Adrenal gland (tissue), 12 donors: Measurements from ENCODE around the gene CDH24. TPM values are rescaled to one million over a fixed set of nuclear protein-coding genes. Genes with fewer than 3 reads are reported as not detected.
A peak's percentile ranks its signal among the peaks of the same experiment; 100 is the strongest.

Experiments
- DNase-seq, 7 donors: peaks; one replicate each; pipeline ENCODE4 v3.0.0-alpha.2; 2019 to 2020
- H3K27ac ChIP-seq, 5 donors: fragments of 200-600 bp; sonication (generic) in 4 of 5; 1 replicate in 3 of 5; 2 replicates in 2 of 5; pipeline versions ENCODE4 v1.5.1 to v1.8.0; 2016 to 2020; ENCODE audit warnings: mild to moderate bottlenecking in 1 of 5
- H3K27me3 ChIP-seq: fragments of 200-600 bp; 2 replicates; pipeline ENCODE4 v1.8.0; 2021
- H3K36me3 ChIP-seq, 2 donors: fragments of 200-600 bp; replicated peaks in 1 of 2; 1 replicate in 1 of 2; 2 replicates in 1 of 2; pipeline versions ENCODE4 v1.5.1 to v1.8.0; 2018 to 2022
- H3K4me1 ChIP-seq, 2 donors: fragments of 200-600 bp; replicated peaks in 1 of 2; 1 replicate in 1 of 2; 2 replicates in 1 of 2; pipeline versions ENCODE4 v1.5.1 to v1.8.0; 2018 to 2021
- H3K4me3 ChIP-seq, 4 donors: fragments of 200-600 bp; sonication (generic) in 3 of 4; one replicate each; pipeline ENCODE4 v1.5.1; 2016 to 2018
- H3K9me3 ChIP-seq, 3 donors: fragments of 200-600 bp; sonication (generic) in 1 of 3; replicated peaks in 1 of 3; 1 replicate in 2 of 3; 2 replicates in 1 of 3; pipeline versions ENCODE4 v1.5.1 to v1.8.0; 2016 to 2021
- POLR2A ChIP-seq, 2 donors: fragments of 450-650 bp; IDR thresholded peaks; one replicate each; pipeline ENCODE4 v1.6.1; 2017; ENCODE audit warnings: antibody characterized with exemption in 2 of 2, mild to moderate bottlenecking in 2 of 2, moderate library complexity in 1 of 2
- WGBS, 4 donors: extraction: QIAGEN DNeasy Blood & Tissue Kit in 2 of 4; methylation state at CpG; one replicate each; pipeline versions ENCODE4 v1.1.5 to v1.1.7; 2013 to 2017; 5-methylcytosine and 5-hydroxymethylcytosine counted together
- intact Hi-C, 2 donors: fragments of 100-400 bp; cut with DNase I; formaldehyde crosslinking; loops; one replicate each; pipeline versions ENCODE4 v1.14.1 to v1.15.0; 2022 to 2023
- polyA plus RNA-seq, 3 donors: library from polyadenylated mRNA; stranded (reverse); fragments of 200-250 nt in 2 of 3; fragments of 350-450 nt in 1 of 3; fragmentation: Illumina TruSeq in 1 of 3; extraction: RNeasy Lipid Tissue Mini Kit (QIAGEN cat#74804) in 1 of 3; gene quantifications; one replicate each; pipeline ENCODE4 v1.2.3, GENCODE V29; 2013 to 2014
- total RNA-seq, 9 donors: library from RNA; depleted of rRNA in 4 of 9; stranded (reverse); fragments of >200 nt in 4 of 9; fragments of 120-200 nt in 1 of 9; fragmentation: NEBNext Ultra II Directional in 1 of 9; extraction: Animal tissue kit (Norgen Biotek cat#: 25700) in 1 of 9; gene quantifications; one replicate each; pipeline versions ENCODE4 v1.1.0 to v1.2.4, GENCODE V29; 2013 to 2023
- TF ChIP-seq, protein P1 (sequence below), 6 experiments: fragments of 450-650 bp in 4 of 6; fragments of 200-600 bp in 2 of 6; sonication (generic) in 1 of 6; IDR thresholded peaks; 1 replicate in 5 of 6; 2 replicates in 1 of 6; pipeline versions ENCODE4 v1.5.1 to v1.8.0; 2016 to 2021; ENCODE audit warnings: antibody characterized with exemption in 6 of 6, mild to moderate bottlenecking in 2 of 6, moderate library complexity in 1 of 6
- donor health status: healthy with polysubstance abuse.
- donor health status: Bipolar disorder and iron deficiency.
- donor health status: DM: yes; HTN: yes; CAD: no.
- donor health status: DM: no; HTN: no; CAD: no.
- donor health status: DM: no; HTN: no; CAD: no.
- donor health status: DM: yes; HTN: yes; CAD: no.

The CDH24 gene
- total and polyA plus RNA-seq, 12 donors: 1.5 to 29.3 (median 3.5) TPM

GRCh38 chr14:23041729-23042128 lies 15.6 kb downstream of the CDH24 start:
- WGBS, 4 donors: 58 to 79% (median 67%) methylated on average over 7 to 8 of the region's 8 CpGs
- Histone ChIP-seq H3K4me1 (peaks cover 0 to 5% of the 10 kb centered on the region in 2 donors), H3K9me3 (no peaks in the 10 kb centered on the region), H3K36me3 (no peaks in the 10 kb centered on the region), H3K4me3 (no peak overlapping the region), H3K27ac (no peak overlapping the region), H3K27me3 (no peaks in the 10 kb centered on the region)
- intact Hi-C loops: no loop called here
- TF ChIP-seq POLR2A (IDR thresholded peaks at IDR 0.05): no peak
- TF ChIP-seq, protein P1, sequence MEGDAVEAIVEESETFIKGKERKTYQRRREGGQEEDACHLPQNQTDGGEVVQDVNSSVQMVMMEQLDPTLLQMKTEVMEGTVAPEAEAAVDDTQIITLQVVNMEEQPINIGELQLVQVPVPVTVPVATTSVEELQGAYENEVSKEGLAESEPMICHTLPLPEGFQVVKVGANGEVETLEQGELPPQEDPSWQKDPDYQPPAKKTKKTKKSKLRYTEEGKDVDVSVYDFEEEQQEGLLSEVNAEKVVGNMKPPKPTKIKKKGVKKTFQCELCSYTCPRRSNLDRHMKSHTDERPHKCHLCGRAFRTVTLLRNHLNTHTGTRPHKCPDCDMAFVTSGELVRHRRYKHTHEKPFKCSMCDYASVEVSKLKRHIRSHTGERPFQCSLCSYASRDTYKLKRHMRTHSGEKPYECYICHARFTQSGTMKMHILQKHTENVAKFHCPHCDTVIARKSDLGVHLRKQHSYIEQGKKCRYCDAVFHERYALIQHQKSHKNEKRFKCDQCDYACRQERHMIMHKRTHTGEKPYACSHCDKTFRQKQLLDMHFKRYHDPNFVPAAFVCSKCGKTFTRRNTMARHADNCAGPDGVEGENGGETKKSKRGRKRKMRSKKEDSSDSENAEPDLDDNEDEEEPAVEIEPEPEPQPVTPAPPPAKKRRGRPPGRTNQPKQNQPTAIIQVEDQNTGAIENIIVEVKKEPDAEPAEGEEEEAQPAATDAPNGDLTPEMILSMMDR (IDR thresholded peaks at IDR 0.05): no peak
- peak in 2 of 7 donors; percentile 37 to 48 for DNase-seq

- 44 to 56% (median 47%) methylated on average over 4 of the region's 4 CpGs for WGBS, 4 donors
- no peaks in the 10 kb centered on the region for H3K36me3 ChIP-seq
- TF ChIP-seq, protein P1 (IDR thresholded peaks at IDR 0.05): no peak
- DNase-seq: no peak
- H3K4me3 ChIP-seq: no peak overlapping the region
- peaks cover 0 to 10% of the 10 kb centered on the region in 2 donors for H3K4me1 ChIP-seq
- intact Hi-C loops: no loop called here
- H3K27ac ChIP-seq: no peak overlapping the region
- H3K27me3 ChIP-seq: no peaks in the 10 kb centered on the region
- no peaks in the 10 kb centered on the region for H3K9me3 ChIP-seq
Observed at GRCh38 chr14:23040100-23040499, 17.2 kb downstream of the CDH24 start.

DNA sequence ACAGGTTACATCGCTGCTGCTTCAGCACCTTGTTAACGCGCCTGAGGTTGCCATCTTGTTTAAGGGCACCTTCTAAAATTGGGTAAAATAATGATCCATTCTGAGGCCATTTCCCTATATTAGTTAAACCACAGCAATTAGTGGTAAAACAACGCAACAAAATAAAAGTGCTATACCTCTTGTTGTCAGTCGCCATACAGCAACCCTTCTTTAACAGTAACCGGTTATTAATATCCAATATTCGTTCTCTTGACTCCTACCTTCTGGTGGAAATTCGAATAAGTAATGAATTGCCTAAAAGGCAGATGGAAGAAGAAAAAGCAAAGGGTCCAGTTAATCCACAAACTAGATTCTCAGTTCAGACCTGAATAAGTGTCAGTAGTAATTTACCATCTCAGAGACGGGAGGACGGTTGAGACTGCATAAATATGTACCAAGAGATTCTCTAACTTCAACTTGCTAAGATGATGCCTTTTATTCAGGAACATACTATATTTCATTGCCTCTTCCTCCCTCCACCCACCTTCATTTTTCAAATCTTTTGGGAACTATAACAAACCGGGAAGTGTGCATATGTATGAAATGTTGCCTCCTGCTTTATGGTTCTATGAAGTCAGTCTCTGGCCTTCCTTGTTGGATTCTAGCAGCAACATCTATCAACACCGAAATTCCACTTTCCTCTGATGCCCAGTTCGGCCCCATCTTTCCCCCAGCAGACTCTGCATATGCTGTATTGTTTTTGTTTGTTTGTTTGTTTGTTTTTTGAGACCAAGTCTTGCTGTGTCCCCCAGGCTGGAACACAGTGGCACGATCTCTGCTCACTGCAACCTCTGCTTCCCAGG lies 21.8 kb downstream of the CDH24 start:
- Histone ChIP-seq H3K36me3 (peaks cover 0 to 30% of the 10 kb centered on the region in 2 donors), H3K27ac (peak overlapping the region; percentile 85 to 96 (median 93)), H3K4me3 (peak overlapping the region in 3 of 4 donors; percentile 20 to 68 (median 59)), H3K27me3 (no peaks in the 10 kb centered on the region), H3K9me3 (no peaks in the 10 kb centered on the region), H3K4me1 (peaks cover 12 to 19% of the 10 kb centered on the region in 2 donors)
- TF ChIP-seq, protein P1 (IDR thresholded peaks at IDR 0.05): no peak
- TF ChIP-seq POLR2A (IDR thresholded peaks at IDR 0.05): no peak
- DNase-seq: no peak
- WGBS, 4 donors: 65 to 68% (median 66%) methylated on average over 14 of the region's 14 CpGs
- intact Hi-C loops: no loop called here

- Histone ChIP-seq H3K4me3 (peak within 1 kb of the TSS; percentile 17 to 68 (median 40)), H3K27me3 (no peaks in the 10 kb centered on the region), H3K9me3 (no peaks in the 10 kb centered on the region), H3K4me1 (peaks cover 12 to 15% of the 10 kb centered on the region in 2 donors), H3K36me3 (peaks cover 0 to 33% of the 10 kb centered on the region in 2 donors), H3K27ac (peak within 1 kb of the TSS; percentile 85 to 96 (median 93))
- 0 to 1% (median 0%) methylated on average over 22 to 36 of the region's 36 CpGs for WGBS, 4 donors
- intact Hi-C loops: no loop called here
- peak; percentile 87 to 98 (median 93) for DNase-seq
- TF ChIP-seq POLR2A (IDR thresholded peaks at IDR 0.05): peak; percentile 16 to 58
- TF ChIP-seq, protein P1 (IDR thresholded peaks at IDR 0.05): peak in 5 of 6 experiments; percentile 2 to 45 (median 40)
Observed at GRCh38 chr14:23034498-23035302, 22.6 kb downstream of the CDH24 start, which contains the start of gene PSMB5. PSMB5 (minus strand) TSS chr14:23034900; CDS start chr14:23034881, 19 bp downstream.
